Stimulated activated CD8-positive, alpha-beta memory T cell treated with anti-CD3 and anti-CD28 coated beads, Interleukin-15, amount 100 ng/mL, for 24 hours (primary cell): ENCODE measurements around the gene ZPLD1.

Experiments
- DNase-seq: peaks from one replicate; pipeline ENCODE4 v3.0.0-alpha.2; 2020; ENCODE audit warnings: low read depth

Gene ZPLD1

GRCh38 chr3:102434715-102435114 is at the start of gene ZPLD1:
Gene ZPLD1 (plus strand): TSS chr3:102435015. CDS start chr3:102438488, 3,473 bp downstream.
- no peak for DNase-seq

GRCh38 chr3:102390171-102390864 is 44.5 kb upstream of the ZPLD1 start:
- DNase-seq, result no peak

GRCh38 chr3:102390916-102391315 is 43.9 kb upstream of the ZPLD1 start:
- DNase-seq, result no peak

- no peak for DNase-seq
Measured at GRCh38 chr3:102391491-102391890, 43.3 kb upstream of the ZPLD1 start.

- DNase-seq, result no peak
Measured at GRCh38 chr3:102394517-102394916, 40.3 kb upstream of the ZPLD1 start.

- DNase-seq, result no peak
Measured at GRCh38 chr3:102398176-102398575, 36.6 kb upstream of the ZPLD1 start.

GRCh38 chr3:102398666-102399065 is 36.1 kb upstream of the ZPLD1 start:
- DNase-seq, result no peak

GRCh38 chr3:102400142-102400541 is 34.7 kb upstream of the ZPLD1 start:
- DNase-seq, result no peak

- DNase-seq, result no peak
Measured at GRCh38 chr3:102400766-102401165, 34.0 kb upstream of the ZPLD1 start.

- DNase-seq, result no peak
Measured at GRCh38 chr3:102410616-102411015, 24.2 kb upstream of the ZPLD1 start.

- no peak for DNase-seq
Measured at GRCh38 chr3:102415553-102415952, 19.3 kb upstream of the ZPLD1 start.

- DNase-seq, result no peak
Measured at GRCh38 chr3:102419786-102420185, 15.0 kb upstream of the ZPLD1 start.

- DNase-seq, result no peak
Measured at GRCh38 chr3:102441832-102442231, 7.0 kb downstream of the ZPLD1 start.

- DNase-seq, result no peak
Measured at GRCh38 chr3:102443021-102443420, 8.2 kb downstream of the ZPLD1 start.

GRCh38 chr3:102444101-102444500 is 9.3 kb downstream of the ZPLD1 start:
- DNase-seq, result no peak

GRCh38 chr3:102447272-102447671 is 12.5 kb downstream of the ZPLD1 start:
- no peak for DNase-seq

- DNase-seq, result no peak
Measured at GRCh38 chr3:102449341-102449740, 14.5 kb downstream of the ZPLD1 start.

- no peak for DNase-seq
Measured at GRCh38 chr3:102449930-102450329, 15.1 kb downstream of the ZPLD1 start.

- no peak for DNase-seq
Measured at GRCh38 chr3:102450976-102451375, 16.2 kb downstream of the ZPLD1 start.

- DNase-seq, result no peak
Measured at GRCh38 chr3:102451543-102451942, 16.7 kb downstream of the ZPLD1 start.

GRCh38 chr3:102454181-102454580 is 19.4 kb downstream of the ZPLD1 start:
- no peak for DNase-seq

- no peak for DNase-seq
Measured at GRCh38 chr3:102457644-102458043, 22.8 kb downstream of the ZPLD1 start.

- DNase-seq, result no peak
Measured at GRCh38 chr3:102460579-102460978, 25.8 kb downstream of the ZPLD1 start.

GRCh38 chr3:102464261-102464660 is 29.4 kb downstream of the ZPLD1 start:
- no peak for DNase-seq
